Activated naive CD8-positive, alpha-beta T cell (primary cell): ENCODE results near the gene EEF2K.
A peak's percentile ranks its signal among the peaks of the same experiment; 100 is the strongest.
"Not testable (repeated sequence)": the region's sequence is repeated elsewhere in the genome, so short reads cannot be mapped to it uniquely, and the experiment has no call there.

Experiments used
- H3K27ac Mint-ChIP-seq: one replicate; pipeline ENCODE4 v1.8.0; 2021; ENCODE audit warnings: mixed read lengths
- H3K27me3 Mint-ChIP-seq: one replicate; pipeline ENCODE4 v1.8.0; 2021; ENCODE audit warnings: mixed read lengths
- H3K36me3 Mint-ChIP-seq: one replicate; pipeline ENCODE4 v1.8.0; 2021; ENCODE audit warnings: mixed read lengths
- H3K4me1 Mint-ChIP-seq: one replicate; pipeline ENCODE4 v1.8.0; 2021; ENCODE audit warnings: low read depth, mixed read lengths
- H3K4me3 Mint-ChIP-seq: one replicate; pipeline ENCODE4 v1.8.0; 2021; ENCODE audit warnings: mild to moderate bottlenecking, mixed read lengths
- H3K9me3 Mint-ChIP-seq: one replicate; pipeline ENCODE4 v1.8.0; 2021; ENCODE audit warnings: low read depth, mixed read lengths

EEF2K gene

GRCh38 chr16:22214889-22215288 is 8.8 kb downstream of the EEF2K start:
- Mint-ChIP-seq H3K27ac (no peak overlapping the region), H3K4me3 (no peak overlapping the region), H3K36me3 (peaks cover 7% of the 10 kb centered on the region), H3K9me3 (no peaks in the 10 kb centered on the region), H3K4me1 (peaks cover 23% of the 10 kb centered on the region), H3K27me3 (no peaks in the 10 kb centered on the region)

GRCh38 chr16:22216191-22216831 is 10.2 kb downstream of the EEF2K start:
- Mint-ChIP-seq H3K27ac (peak overlapping the region; percentile 28), H3K27me3 (no peaks in the 10 kb centered on the region), H3K9me3 (no peaks in the 10 kb centered on the region), H3K4me1 (peaks cover 13% of the 10 kb centered on the region), H3K36me3 (peaks cover 4% of the 10 kb centered on the region), H3K4me3 (no peak overlapping the region)

DNA sequence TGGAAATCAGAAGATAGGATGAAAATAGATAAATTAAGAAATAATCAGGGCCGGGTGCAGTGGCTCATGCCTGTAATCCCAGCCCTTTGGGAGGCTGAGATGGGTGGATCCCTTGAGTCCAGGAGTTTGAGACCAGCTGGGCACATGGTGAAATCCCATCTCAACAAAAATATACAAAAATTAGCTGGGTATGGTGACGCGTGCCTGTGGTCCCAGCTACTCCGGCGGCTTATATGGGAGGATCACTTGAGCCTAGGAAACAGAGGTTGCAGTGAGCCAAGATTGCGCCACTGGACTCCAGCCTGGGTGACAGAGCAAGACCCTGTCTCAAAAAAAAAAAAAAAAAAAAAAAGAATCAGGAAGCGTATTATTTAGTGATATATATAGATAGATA is 10.8 kb downstream of the EEF2K start:
- H3K27me3 Mint-ChIP-seq, H3K4me3 Mint-ChIP-seq, H3K9me3 Mint-ChIP-seq, H3K36me3 Mint-ChIP-seq: not testable (repeated sequence)
- H3K27ac Mint-ChIP-seq: peak overlapping the region; percentile 23
- H3K4me1 Mint-ChIP-seq: peaks cover 11% of the 10 kb centered on the region

GRCh38 chr16:22217890-22218730 is 12.0 kb downstream of the EEF2K start:
- Mint-ChIP-seq H3K27me3 (no peaks in the 10 kb centered on the region), H3K9me3 (no peaks in the 10 kb centered on the region), H3K4me1 (peaks cover 11% of the 10 kb centered on the region), H3K36me3 (peaks cover 4% of the 10 kb centered on the region), H3K4me3 (no peak overlapping the region), H3K27ac (no peak overlapping the region)

DNA sequence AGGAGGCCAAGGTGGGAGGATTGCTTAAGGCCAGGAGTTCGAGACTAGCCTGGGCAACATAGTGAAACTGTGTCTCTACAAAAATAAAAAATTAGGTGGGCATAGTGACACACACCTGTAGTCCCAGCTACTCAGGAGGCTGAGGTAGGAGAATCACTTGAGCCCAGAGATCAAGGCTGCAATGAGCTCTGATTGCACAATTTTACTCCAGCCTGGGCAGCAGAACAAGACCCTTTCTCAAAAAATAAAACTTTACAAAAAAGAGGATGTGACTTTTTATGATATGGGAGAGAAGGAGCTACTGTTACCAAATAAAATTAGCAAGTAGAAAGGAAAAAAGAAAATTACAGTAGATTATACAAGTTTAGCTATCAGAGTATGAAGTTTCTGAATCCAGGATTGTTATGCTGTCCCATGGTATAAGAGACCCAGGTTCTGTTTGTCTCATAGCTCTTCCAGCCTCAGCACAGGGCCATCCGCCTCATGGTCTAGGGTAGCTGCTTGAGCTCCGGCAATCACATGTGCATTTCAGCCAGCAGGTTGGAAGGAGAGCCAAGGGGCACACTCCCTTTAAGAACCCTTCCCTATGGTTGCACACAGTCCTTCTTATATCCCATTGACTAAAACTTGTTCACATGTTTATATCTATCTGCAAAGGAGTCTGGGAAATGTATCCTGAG is 13.5 kb downstream of the EEF2K start:
- Mint-ChIP-seq H3K9me3 (no peaks in the 10 kb centered on the region), H3K4me1 (peaks cover 10% of the 10 kb centered on the region), H3K4me3 (no peak overlapping the region), H3K27me3 (no peaks in the 10 kb centered on the region), H3K36me3 (peaks cover 2% of the 10 kb centered on the region), H3K27ac (no peak overlapping the region)

DNA sequence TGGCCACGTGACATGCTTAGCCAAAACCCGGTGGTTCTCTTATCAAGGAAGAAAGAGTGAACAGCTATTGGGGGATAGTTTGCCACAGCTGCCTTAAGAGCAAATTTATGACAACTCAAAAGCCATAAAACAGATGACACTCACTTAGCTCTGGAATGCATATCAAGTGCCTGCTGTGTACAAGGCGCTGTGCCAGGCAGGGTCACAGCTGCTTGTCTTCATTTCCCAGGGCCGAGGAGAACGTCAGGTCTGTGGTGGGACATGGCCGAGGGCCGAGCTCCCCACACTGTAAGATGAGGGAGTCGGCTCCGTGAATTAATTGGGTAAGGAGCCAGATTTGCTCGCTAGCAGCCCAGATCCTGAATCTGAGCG is 14.0 kb downstream of the EEF2K start:
- Mint-ChIP-seq H3K4me1 (peaks cover 13% of the 10 kb centered on the region), H3K27ac (no peak overlapping the region), H3K27me3 (no peaks in the 10 kb centered on the region), H3K4me3 (no peak overlapping the region), H3K9me3 (no peaks in the 10 kb centered on the region), H3K36me3 (peaks cover 4% of the 10 kb centered on the region)

DNA sequence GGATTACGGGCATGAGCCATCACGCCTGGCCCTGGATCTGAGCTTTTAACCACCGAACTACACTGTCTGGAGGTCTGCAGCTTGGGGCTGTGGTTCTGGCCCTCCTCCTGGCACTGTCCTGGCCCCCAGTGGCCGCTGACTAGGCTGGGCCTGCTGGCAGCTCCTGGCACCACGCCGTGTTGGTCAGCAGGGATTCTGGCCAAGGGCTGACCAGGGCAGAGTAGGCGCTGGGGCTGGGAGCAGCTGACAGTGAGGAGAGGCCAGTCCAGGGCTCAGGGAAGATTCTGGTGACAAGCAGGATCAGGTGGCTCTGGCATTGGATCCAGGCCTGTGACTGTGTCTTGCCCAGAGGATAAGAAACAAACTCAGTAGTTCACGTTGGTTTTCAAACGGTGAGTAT is 14.6 kb downstream of the EEF2K start:
- H3K27me3 Mint-ChIP-seq: no peaks in the 10 kb centered on the region
- H3K9me3 Mint-ChIP-seq: no peaks in the 10 kb centered on the region
- no peak overlapping the region for H3K27ac Mint-ChIP-seq
- H3K36me3 Mint-ChIP-seq: peaks cover 4% of the 10 kb centered on the region
- no peak overlapping the region for H3K4me3 Mint-ChIP-seq
- H3K4me1 Mint-ChIP-seq: peaks cover 12% of the 10 kb centered on the region

DNA sequence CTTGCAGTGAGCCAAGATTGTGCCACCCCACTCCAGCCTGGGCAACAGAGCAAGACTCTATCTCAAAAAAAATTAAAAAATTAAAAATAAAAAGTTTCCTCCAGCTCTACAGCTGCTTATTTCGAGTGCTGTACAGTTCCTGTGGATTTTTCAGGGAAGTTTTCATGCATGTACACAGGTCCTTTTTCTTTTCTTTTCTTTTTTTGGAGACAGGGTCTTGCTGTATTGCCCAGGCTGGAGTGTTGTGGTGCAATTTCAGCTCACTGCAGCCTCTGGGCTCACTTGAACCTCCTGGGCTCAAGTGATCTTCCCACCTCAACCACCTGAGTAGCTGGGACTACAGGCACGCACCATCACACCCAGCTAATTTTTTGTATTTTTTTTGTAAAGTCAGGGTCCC is 15.9 kb downstream of the EEF2K start:
- Mint-ChIP-seq H3K4me3 (no peak overlapping the region), H3K9me3 (no peaks in the 10 kb centered on the region), H3K27ac (no peak overlapping the region), H3K27me3 (no peaks in the 10 kb centered on the region), H3K36me3 (peaks cover 4% of the 10 kb centered on the region), H3K4me1 (peaks cover 8% of the 10 kb centered on the region)

- H3K27me3 Mint-ChIP-seq: no peaks in the 10 kb centered on the region
- H3K36me3 Mint-ChIP-seq: peaks cover 4% of the 10 kb centered on the region
- no peak overlapping the region for H3K4me3 Mint-ChIP-seq
- H3K9me3 Mint-ChIP-seq: no peaks in the 10 kb centered on the region
- H3K27ac Mint-ChIP-seq: no peak overlapping the region
- peaks cover 8% of the 10 kb centered on the region for H3K4me1 Mint-ChIP-seq
Observed at GRCh38 chr16:22222998-22223397, 16.9 kb downstream of the EEF2K start.

- Mint-ChIP-seq H3K27ac (no peak overlapping the region), H3K4me1 (peaks cover 8% of the 10 kb centered on the region), H3K9me3 (no peaks in the 10 kb centered on the region), H3K36me3 (peaks cover 4% of the 10 kb centered on the region), H3K4me3 (no peak overlapping the region), H3K27me3 (no peaks in the 10 kb centered on the region)
Observed at GRCh38 chr16:22225060-22225459, 19.0 kb downstream of the EEF2K start.

- peaks cover 4% of the 10 kb centered on the region for H3K36me3 Mint-ChIP-seq
Observed at GRCh38 chr16:22229889-22230288, 23.8 kb downstream of the EEF2K start.

DNA sequence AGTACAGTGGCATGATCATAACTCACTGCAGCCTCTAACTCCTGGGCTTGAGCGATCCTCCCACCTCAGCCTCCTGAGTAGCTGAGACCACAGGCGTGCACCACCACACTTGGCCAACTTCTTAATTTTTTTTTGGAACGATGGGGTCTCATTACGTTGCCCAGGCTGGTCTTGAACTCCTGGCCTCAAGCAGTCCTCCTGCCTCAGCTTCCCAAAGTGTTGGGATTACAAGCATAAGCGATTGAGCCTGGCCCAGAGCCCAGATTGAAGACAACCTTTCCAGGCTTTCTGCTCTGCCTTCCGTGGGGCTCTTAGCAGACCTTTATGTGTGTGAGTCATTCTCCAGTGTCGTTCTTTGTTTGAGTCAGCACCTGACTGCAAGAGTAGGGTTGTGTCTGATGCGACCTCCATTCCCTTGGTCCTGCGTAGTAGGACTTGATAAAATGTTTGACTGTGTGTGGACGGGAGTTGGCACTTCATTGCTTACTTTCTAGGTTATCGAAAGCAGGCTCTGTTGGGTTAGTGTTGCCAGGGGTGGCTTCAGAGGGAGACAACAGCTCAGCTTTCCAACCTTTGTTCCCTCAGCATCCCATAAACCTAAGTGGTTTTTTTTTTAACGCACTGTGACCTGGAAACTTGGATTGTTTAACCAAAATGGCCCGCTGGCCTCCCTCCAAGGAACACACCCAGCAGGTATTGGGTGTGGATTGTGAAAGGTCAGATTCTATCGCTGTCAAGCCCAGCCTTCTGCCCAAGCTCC is 26.4 kb downstream of the EEF2K start:
- no peak overlapping the region for H3K4me3 Mint-ChIP-seq
- H3K27me3 Mint-ChIP-seq: no peaks in the 10 kb centered on the region
- H3K36me3 Mint-ChIP-seq: peaks cover 3% of the 10 kb centered on the region
- H3K27ac Mint-ChIP-seq: no peak overlapping the region
- no peaks in the 10 kb centered on the region for H3K9me3 Mint-ChIP-seq
- peaks cover 5% of the 10 kb centered on the region for H3K4me1 Mint-ChIP-seq

More at GRCh38 chr16:22229889-22230288, 23.8 kb downstream of the EEF2K start:
- peaks cover 6% of the 10 kb centered on the region for H3K4me1 Mint-ChIP-seq
- no peak overlapping the region for H3K4me3 Mint-ChIP-seq
- no peaks in the 10 kb centered on the region for H3K9me3 Mint-ChIP-seq
- H3K27me3 Mint-ChIP-seq: no peaks in the 10 kb centered on the region
- no peak overlapping the region for H3K27ac Mint-ChIP-seq

GRCh38 chr16:22233037-22233372 is 26.9 kb downstream of the EEF2K start:
- Mint-ChIP-seq H3K4me3 (no peak overlapping the region), H3K27me3 (no peaks in the 10 kb centered on the region), H3K36me3 (peaks cover 3% of the 10 kb centered on the region), H3K9me3 (no peaks in the 10 kb centered on the region), H3K4me1 (peaks cover 5% of the 10 kb centered on the region), H3K27ac (no peak overlapping the region)

DNA sequence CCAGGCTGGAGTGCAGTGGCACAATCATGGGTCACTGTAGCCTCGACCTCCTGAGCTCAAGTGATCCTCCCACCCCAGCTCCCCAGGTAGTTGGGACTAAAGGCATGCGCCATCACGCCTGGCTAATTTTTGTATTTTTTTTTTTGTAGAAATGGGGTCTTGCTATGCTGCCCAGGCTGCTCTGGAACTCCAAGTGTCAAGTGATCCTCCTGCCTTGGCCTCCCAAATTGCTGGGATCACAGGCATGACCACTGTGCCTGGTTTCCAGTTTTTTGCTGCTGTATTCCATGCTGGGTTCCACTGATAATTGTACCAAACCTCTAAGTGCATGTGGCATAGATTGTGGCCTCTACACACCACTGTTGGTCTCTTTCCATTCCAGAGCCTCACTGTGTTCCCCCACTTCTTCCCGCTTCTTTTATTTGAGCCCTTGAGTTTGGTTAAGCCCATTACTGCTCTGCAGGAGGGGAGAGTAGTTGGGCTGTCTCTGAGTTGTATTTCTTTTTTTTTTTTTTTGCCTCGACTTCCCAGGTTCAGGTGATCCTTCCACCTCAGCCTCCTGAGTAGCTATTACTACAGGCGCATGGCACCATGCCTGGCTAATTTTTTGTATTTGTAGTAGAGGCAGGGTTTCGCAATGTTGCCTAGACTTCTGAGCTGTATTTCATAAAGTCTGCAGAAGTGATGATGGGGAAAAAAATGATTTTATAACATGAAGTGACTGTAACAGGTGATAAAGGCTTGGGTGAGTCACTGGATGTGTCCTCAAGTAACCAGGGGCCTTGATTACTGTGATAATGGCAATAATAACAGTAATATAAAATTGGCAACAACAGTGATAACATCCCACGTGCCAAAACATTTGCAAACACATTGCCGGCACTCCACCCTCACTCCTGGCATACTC is 30.0 kb downstream of the EEF2K start:
- Mint-ChIP-seq H3K4me3 (no peak overlapping the region), H3K36me3 (peaks cover 5% of the 10 kb centered on the region), H3K27ac (no peak overlapping the region), H3K9me3 (no peaks in the 10 kb centered on the region), H3K27me3 (no peaks in the 10 kb centered on the region), H3K4me1 (peaks cover 29% of the 10 kb centered on the region)
